HUDEP-2 (cell line): ENCODE results near the gene KLHL36.
"Not testable (repeated sequence)": the region's sequence is repeated elsewhere in the genome, so short reads cannot be mapped to it uniquely, and the experiment has no call there.

Source experiments
- DNase-seq, 76 experiments: peaks; one replicate each; lab custom pipeline; 2025; ENCODE audit not compliant: unreplicated experiment in 76 of 76; lab: John Stamatoyannopoulos, UW

Gene KLHL36

DNA sequence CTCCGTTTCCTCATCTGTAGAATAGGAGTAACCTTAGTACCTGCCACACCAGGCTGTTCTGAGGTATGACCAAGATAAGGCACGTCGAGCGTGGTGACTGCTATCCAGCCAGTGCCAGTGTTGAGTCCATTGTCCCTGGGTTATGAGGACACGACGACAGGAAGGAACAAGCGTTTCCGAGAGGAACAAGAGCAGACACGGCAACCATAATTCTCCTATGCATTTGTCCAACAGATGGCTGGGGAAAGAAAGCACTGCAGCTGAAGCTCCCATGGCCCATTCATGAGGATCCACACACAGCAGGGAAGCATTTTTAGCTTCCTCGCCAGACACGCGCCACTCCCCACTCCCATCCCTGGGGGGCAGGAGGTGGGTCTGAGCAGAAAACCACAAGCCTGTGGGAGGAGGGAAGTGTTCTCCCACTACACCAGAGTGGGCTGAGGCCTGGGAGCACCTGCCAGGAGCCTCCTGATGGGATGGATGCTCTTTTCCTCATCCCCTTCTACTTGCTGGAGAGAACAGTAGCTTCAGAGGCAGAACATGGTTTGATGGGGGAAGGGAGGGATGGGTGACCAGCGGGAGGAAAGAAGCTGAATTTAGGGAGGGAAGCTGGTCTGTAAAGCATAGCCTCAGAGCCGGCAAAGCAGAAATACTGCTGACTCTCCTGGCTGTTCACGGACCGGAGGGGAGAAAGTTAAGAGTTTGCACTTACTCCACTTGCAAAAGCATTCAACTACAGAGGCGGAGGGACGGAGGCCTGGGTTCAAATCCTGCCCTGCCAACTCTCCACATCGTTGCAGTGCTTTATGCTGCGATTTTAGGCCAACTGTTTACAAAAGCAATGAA is 33.1 kb upstream of the KLHL36 start:
- DNase-seq: no peak

DNA sequence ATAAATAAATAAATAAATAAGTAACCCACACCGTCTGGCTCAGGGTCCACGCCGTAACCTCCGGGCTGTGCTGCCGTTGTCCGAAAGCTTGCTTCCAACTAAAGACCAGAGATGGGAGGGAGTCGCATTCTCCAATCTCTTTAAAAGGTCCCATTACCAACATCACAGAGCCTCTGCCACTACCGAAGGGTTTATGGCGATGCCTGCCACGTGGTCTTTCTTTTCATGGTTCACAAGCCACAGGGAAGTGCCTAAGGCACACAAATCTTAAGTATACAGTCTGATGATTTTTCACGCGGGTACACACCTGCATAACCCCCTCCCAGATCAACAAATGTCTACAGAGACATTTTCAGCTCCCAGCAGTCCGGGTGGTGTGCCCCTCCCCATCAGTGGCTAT is 31.8 kb upstream of the KLHL36 start:
- no peak for DNase-seq

DNA sequence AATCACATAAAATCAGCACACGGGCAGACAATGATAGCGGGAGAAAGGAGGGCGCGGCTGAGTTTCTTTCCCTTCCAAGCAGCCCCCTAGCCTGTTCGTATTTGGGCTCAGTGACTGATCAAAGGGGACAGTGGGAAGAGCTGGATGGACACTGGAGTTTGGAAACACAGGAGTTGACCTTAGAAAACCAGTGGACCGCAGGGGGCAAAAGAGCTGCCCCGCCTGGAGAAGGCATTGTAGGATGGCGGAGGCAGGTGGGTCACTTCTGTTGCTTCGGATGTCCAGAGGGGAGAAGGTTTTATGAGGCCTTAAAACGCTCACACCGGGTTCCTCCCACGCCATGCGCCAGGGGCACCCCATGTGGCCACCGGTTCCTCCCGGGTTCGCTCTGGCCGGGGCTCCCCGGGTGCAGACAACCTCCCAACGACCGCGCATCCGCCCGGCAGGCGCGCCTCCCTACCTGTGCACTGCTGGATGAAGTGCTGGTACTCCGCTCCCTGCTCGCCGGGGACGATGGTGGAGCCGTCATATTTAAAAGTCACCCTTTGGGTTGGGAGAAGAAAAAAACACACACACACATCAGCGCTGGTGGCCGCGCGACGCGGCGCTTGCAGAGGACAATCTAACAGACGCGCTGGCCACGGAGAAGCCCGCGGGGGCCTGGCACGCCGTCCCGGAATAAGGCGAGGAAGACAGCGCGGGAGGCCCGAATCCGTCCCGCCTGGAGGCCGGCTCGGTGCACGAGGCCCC is 31.1 kb upstream of the KLHL36 start:
- DNase-seq: no peak

DNA sequence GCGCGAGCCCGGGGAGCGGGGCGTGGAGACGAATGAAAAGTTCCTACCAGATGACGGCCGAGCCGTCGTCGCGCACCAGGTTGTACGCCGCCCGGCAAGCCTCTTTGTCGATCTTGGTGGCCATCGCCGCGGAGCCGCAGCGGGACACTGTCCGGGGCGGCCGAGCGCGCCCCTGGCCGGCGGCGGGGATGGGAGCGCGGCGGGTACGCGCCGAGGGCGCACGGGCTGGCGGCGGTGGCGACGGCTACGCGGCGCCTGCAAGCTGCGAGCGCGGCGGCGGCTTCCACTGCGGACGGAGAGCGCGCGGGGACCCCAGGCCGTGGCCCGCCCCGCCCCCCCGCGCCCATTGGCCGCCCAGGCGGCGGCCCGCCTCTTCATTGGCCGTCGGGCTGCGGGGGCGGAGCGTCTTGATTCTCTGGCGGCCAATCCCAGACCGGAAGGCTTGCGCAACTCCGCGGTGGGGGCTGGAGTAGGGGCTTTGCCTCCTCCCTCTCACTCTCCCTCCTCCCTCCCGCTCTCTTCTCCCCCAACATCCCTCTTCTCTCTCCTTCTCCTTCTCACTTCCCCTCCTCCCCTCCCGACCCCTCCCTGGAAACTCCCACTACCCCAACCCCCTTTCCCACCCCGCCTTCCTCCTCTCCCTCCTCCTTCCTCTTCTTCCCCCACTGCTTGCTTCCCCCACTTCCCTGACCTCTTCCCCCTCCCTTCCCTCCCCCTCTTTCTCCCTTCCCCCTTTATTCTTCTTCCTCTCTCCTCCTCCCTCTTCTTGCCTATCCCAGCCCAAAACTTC is 30.3 kb upstream of the KLHL36 start, which contains the start of gene COTL1:
Gene COTL1 (minus strand): TSS at position 288 of the 790 bp plus-strand sequence. CDS start 164 bp downstream, at position 124.
- DNase-seq: peak in 68 of 76 experiments; percentile 5 to 82 (median 54)

DNA sequence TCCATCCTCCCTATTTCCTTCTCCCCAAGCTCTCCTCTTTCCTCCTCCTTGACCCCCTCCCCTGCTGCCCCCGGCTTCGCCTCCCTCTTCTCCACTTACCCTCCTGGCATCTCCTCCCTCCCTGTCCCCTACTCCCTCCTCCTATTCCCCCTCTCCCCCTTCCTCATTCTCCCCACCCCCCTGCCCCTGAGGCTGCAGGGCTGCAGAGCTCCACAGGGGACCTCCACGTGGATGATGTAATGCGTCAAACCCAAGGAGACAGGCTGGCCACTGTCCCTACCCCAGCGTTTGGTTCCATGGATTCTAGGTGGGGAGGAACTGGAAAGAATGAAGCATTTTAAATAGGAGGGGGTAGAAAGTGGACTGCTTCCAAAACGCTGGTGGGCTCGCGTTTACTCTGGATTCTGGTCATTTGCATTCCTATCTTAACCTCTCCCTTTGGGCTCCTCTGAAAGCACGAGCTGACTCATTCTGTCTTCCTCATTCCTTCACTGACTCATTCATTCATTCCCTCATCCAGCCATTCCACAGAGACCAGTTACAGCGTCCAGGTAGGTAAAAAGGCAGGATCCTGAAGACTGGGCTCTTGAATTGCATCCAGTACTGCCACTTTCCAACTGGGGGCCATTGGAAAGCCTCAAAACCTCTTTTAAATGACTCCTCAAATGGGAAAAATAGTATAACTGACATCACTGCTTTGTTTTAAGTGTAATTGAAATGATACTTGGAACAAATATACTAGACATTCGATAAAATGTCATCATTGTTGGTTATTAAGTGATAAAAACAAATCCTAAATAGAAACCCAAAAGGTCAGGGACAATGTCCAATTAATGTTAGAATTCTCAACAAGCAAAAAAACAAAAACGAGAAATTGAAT is 29.5 kb upstream of the KLHL36 start:
- DNase-seq: no peak

DNA sequence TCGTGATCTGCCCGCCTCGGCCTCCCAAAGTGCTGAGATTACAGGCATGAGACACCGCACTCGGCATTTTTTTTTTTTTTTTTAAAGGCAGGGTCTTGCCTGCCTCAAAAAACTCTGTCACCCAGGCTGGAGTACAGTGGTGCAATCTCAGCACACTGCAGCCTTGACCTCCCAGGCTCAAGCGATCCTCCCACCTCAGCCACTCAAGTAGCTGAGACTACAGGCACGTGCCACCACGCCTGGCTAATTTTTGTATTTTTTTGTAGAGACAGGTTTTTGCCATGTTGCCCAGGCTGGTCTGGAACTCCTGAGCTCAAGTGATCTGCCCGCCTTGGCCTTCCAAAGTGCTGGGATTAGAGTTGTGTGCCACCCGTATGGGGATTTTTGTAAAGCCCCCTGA is 27.4 kb upstream of the KLHL36 start:
- not testable (repeated sequence) for DNase-seq

DNA sequence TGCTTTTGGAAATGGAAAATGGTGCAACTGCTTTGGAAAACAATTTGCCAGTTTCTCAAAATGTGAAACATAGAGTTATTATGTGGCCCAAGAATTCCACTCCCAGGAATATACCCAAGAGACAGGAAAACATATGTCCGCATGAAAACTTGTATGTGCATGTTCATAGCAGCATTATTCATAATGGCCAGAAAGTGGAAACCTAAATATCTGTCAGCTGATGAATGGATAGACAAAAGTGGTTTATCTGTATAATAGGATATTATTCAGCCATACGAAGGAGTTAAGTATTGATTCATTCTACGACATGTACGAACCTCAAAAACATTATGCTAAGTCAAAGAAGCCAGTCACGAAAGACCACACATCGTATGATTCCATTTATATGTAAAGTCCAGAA is 22.8 kb upstream of the KLHL36 start:
- DNase-seq: no peak

DNA sequence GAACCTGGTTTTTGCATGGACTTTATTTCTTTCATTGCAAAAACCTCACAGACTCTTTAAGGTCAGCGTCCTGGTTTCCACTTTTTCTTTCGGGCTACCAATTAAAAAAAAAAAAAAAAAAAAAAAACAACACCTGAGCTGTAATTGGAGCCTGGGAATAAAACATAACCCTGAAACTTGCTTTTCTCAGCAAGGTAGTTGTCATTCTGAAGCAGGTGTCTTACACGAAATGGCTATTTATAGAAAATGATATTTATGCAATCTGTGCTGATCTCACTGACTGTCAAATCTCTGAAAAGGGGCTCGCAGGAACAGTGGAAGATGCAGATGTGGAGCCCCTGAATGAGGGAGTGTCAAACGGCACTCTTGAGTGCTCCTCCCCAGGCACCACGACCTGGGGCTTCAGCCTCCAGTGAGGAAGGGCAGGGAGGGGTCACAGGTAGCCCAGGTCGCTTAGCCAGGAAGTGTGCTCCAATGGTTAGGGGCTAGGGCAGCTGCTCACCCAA is 20.0 kb upstream of the KLHL36 start:
- DNase-seq: no peak

DNA sequence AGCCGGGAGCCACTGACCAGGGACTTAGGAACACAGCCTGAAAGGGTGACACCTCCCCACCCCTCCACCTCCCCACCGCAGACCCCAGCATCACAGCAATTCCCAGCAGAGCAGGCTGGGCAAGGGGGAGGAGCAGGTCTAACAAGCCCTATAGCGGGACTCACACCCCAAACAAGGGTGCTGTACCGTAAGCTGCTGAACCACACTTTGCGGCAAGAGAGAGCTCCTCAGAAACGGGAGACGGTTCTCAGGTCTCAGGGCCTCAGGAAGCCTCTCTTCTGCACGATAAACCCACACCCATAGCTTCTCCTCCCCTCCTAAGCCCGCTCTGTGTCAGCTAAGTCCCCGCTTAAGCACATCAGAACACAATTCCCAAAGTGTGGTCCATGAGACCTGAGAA is 18.7 kb upstream of the KLHL36 start:
- no peak for DNase-seq

DNA sequence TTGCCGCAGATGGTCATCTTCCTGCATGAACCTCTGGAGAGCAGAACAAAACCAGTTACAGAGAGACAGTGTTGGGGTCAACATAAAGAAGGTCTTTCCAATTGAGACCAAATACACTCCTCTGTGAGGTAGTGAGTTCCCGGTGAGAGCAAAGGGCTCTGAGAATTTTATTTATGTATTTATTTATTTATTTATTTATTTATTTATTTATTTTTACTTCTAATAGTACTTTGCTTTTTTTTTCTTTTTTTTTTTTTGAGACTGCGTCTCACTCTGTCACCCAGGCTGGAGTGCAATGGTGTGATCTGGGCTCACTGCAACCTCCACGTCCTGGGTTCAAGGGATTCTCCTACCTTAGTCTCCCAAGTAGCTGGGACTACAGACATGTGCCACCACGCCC is 18.3 kb upstream of the KLHL36 start:
- no peak for DNase-seq

DNA sequence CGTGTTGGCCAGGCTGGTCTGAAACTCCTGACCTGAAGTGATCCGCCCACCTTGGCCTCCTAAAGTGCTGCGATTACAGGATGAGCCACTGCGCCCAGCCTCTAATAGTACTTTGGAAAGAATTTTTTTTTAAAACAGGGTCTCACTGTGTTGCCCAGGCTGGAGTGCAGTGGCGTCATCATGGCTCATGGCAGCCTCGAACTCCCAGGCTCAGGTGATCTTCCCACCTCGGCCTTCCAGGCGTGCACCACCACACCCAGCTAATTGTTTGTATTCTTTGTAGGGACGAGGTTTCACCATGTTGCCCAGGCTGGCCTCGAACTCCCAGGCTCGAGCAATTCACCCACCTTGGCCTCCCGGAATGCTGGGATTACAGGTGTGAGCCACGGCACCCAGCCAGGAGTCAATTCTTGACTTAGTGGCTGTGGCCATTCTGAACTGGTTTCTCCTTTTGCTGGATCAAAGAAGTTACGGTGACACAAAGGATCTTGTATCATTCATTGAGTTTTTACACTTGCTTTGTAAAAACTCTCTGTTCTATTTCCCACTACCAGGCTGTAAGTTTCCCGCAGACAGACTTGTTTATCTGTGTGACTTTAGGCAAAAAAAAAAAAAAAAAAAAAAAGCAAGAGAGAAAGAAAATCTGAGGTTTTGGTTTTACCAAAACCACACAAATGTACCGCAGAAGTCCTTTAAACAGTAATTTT is 17.7 kb upstream of the KLHL36 start:
- no peak for DNase-seq

DNA sequence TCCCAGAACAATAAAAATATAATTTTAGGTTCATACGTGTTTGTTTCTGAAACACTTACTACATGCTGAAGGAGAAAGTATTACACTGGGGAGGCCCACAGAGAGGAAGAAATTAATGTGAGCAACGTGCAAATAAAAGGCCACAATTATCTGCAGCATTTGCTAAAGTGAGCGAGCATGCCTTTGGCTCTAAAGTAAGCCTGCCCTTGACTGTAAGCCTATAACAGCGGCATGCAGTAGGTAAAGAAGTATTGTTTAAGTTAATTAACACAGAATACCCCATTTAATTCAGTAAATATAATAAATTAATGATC is 17.2 kb upstream of the KLHL36 start:
- no peak for DNase-seq

DNA sequence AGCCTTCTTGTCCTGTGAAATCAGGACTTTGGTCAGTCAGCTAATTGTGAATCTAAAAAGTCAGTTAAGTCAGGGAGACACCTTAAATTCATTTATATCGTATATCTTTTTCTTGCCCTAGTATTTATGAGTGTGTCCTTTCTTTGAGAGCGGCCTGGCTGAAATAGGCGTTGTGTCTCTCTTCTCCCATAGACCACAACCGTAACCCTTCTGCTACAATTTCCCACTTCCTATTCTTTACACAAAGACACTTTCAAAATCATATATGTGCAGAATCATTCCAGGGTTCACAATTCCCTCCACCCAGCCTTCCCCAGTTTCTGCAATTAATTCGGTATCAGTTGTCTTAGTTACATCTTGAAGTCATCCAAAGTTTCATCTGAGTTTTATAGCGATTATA is 16.4 kb upstream of the KLHL36 start:
- DNase-seq: no peak

DNA sequence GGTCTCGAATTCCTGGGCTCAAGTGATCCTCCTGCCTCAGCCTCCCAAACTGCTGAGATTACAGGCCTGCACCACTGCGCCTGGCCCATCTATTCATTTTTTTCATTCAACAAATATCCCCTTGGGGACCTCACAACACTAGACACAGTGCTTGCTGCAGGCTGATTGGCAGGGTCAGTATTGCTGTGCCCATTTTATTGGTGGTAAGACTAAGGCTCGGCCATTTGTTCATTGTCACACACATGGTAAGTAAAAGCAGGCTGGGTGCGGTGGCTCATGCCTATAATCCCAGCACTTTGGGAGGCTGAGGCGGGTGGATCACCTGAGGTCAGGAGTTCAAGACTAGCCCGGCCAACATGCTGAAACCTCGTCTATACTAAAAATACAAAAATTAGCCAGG is 15.4 kb upstream of the KLHL36 start:
- DNase-seq: not testable (repeated sequence)

DNA sequence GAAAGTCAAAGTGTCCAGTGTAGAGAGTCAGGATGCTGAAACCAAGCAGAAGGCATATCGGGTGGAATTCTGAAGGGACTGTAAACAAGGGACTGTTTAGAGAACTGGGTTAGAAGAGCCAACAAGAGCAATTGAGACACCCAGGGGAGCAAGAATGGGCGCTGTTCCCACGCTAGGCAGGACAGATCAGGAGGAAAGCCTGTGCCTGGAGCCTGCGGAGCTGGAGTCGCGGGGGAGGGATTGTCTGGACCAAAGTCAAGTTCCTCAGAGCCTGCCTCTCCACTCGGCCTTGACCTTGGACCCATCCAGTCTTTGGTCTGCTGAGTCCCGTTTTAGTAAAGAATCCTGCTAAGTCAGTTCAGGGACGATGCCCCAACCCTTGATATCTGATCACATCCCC is 14.7 kb upstream of the KLHL36 start:
- DNase-seq: no peak

DNA sequence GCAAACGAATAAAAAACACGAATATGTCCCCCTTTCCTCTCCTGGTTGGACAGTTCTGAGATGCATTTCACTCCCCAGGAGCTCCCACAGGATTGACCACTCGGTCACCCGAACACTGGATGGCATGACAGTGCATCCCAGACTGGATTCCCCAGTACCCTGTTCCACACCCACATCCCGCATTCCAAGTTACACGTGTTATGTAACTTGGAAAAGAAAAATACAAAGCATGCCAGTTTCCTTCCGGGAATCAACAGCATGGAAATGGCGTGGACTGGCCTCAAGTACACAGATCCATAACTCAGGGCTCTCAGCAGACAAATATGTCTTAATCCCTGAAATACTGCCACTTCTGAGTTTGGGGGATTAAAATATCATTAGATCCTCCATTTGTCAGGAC is 12.6 kb upstream of the KLHL36 start:
- DNase-seq: no peak

DNA sequence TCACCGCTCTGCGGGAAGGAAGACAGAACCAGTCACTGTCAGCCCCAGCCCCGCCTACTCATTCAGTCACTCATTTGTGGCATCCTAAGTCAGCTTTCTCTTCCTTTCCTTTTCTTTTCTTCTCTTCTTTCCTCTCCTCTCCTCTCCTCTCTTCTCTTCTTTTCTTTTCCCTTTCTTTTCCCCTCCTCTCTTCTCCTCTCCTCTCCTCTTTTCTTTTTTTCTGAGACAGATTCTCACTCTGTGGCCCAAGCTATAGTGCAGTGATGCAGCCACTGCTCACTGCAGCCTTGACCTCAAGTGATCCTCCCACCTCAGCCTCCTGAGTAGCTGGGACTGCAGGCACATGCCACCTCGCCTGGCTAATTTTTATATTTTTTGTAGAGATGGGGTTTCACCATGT is 10.6 kb upstream of the KLHL36 start:
- DNase-seq: no peak

DNA sequence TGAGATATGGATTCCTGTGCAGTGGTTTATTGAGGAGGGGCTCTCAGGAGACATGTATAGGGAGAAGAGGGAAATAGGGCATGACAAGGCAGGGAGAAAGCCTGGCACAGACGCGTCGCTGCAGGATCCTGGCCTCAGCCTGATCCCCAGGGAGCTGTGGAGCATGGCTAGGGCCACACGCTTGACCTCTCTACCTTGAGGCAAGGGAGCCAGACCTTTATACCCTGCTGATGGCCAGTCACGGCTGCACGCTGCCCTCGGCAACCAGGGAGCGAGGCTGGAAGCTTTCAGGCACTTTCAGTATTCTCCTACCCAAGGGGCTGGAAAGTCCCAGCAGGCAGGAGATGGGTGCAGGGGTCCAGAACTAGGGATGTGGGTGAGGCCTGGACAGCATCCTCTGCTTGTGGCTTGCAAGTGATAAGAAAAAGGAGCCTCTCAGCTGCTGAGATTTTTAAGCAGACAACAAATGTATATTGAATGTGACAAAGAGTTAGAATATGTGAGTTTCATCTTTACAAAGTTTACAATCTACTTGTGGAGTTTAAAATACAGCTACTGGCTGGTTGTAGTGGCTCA is 10.0 kb upstream of the KLHL36 start:
- no peak for DNase-seq

DNA sequence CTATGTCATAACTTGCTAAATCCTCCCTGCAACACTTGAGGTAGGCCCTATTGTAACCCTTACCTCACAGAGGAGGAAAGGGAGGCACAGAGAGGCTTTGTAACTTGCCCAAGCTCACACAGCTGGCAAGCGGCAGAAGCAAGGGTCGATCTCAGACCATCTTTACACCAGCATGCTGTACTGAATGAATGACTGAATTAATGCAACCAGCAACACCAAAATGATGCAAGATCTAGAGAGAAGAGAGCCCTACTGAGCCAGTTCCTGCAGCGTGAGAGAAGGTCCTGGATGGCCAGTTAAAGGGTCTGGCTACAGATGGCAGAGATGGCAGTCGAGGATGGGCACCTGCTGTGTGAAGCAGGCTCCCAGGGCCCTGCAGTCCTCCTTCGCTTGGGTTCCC is 8.2 kb upstream of the KLHL36 start:
- DNase-seq: no peak
